Caco-2 (cell line): Measurements from ENCODE around the gene HK1. TPM values are rescaled to one million over a fixed set of nuclear protein-coding genes. Genes with fewer than 3 reads are reported as not detected.

ENCODE experiments used
- BruUV-seq: library from RNA; stranded (reverse); fragments of 400-500 nt; replicated peaks from 2 replicates; lab custom pipeline; 2021; lab: Mats Ljungman, UMichigan
- CTCF ChIA-PET: fragments of 300-600 bp; sonication (Branson Sonifier 250); formaldehyde crosslinking; loops from one replicate; lab custom pipeline; 2022; ENCODE audit warnings: antibody characterized with exemption; lab: Charles Lee
- POLR2A ChIA-PET: fragments of 300-600 bp; sonication (Branson Sonifier 250); formaldehyde crosslinking; loops from one replicate; lab custom pipeline; 2022; ENCODE audit warnings: antibody characterized with exemption; lab: Charles Lee
- DNase-seq, 2 experiments: peaks; one replicate each; pipeline versions ENCODE4 v3.0.0 to v3.0.0-alpha.2; 2020 to 2022
- H3K27me3 ChIP-seq: replicated peaks from 2 replicates; pipeline ENCODE4 v1.6.0; 2011; ENCODE audit warnings: low read length; ENCODE audit not compliant: control insufficient read depth, insufficient read depth
- H3K36me3 ChIP-seq: 2 replicates; pipeline ENCODE4 v1.5.1; 2011; ENCODE audit warnings: low read length; ENCODE audit not compliant: control insufficient read depth, insufficient read depth
- H3K4me1 ChIP-seq: fragments of 250-450 bp; sonication (Bioruptor Pico); 2 replicates; pipeline ENCODE4 v1.5.1; 2020; ENCODE audit warnings: mild to moderate bottlenecking
- H3K4me3 ChIP-seq: 2 replicates; pipeline ENCODE4 v1.5.1; 2011; ENCODE audit warnings: low read depth, mild to moderate bottlenecking, control low read depth, low read length
- H3K9me3 ChIP-seq: fragments of 250-450 bp; sonication (Bioruptor Pico); 2 replicates; pipeline ENCODE4 v1.5.1; 2020; ENCODE audit warnings: mild to moderate bottlenecking, moderate library complexity
- H3K27ac Mint-ChIP-seq: one replicate; pipeline ENCODE4 v1.8.0; 2022; ENCODE audit warnings: mixed read lengths; ENCODE audit not compliant: unreplicated experiment
- H3K27me3 Mint-ChIP-seq: one replicate; pipeline ENCODE4 v1.8.0; 2022; ENCODE audit warnings: mixed read lengths; ENCODE audit not compliant: insufficient read depth, unreplicated experiment
- H3K36me3 Mint-ChIP-seq: one replicate; pipeline ENCODE4 v1.8.0; 2022; ENCODE audit warnings: mild to moderate bottlenecking, mixed read lengths; ENCODE audit not compliant: insufficient read depth, unreplicated experiment
- H3K4me1 Mint-ChIP-seq: one replicate; pipeline ENCODE4 v1.8.0; 2022; ENCODE audit warnings: low read depth, mixed read lengths; ENCODE audit not compliant: unreplicated experiment
- H3K4me3 Mint-ChIP-seq: one replicate; pipeline ENCODE4 v1.8.0; 2022; ENCODE audit warnings: mild to moderate bottlenecking, moderate library complexity, mixed read lengths; ENCODE audit not compliant: unreplicated experiment
- H3K9me3 Mint-ChIP-seq: one replicate; pipeline ENCODE4 v1.8.0; 2022; ENCODE audit warnings: mixed read lengths; ENCODE audit not compliant: unreplicated experiment
- intact Hi-C: fragments of 100-400 bp; cut with micrococcal nuclease; formaldehyde crosslinking; loops from one replicate; pipeline ENCODE4 v1.10.0; 2022; ENCODE audit not compliant: unreplicated experiment
- total RNA-seq: library from RNA; stranded (reverse); gene quantifications from 2 replicates; pipeline ENCODE4 v1.2.3, GENCODE V29; 2022
- TF ChIP-seq, protein P1 (sequence below), 2 experiments: fragments of 200-600 bp in 1 of 2; IDR thresholded peaks; 1 replicate in 1 of 2; 2 replicates in 1 of 2; pipeline versions ENCODE4 v1.5.1 to v1.8.0; 2011 to 2022; ENCODE audit warnings: antibody characterized with exemption in 1 of 2, control low read depth in 1 of 2, inconsistent platforms in 1 of 2, low read depth in 1 of 2, low read length in 1 of 2, mild to moderate bottlenecking in 1 of 2, moderate library complexity in 1 of 2; ENCODE audit not compliant: insufficient read depth in 1 of 2, severe bottlenecking in 1 of 2, unreplicated experiment in 1 of 2

HK1 gene
- total RNA-seq, 1 experiment from 2014 or later, result 35.4 TPM

DNA sequence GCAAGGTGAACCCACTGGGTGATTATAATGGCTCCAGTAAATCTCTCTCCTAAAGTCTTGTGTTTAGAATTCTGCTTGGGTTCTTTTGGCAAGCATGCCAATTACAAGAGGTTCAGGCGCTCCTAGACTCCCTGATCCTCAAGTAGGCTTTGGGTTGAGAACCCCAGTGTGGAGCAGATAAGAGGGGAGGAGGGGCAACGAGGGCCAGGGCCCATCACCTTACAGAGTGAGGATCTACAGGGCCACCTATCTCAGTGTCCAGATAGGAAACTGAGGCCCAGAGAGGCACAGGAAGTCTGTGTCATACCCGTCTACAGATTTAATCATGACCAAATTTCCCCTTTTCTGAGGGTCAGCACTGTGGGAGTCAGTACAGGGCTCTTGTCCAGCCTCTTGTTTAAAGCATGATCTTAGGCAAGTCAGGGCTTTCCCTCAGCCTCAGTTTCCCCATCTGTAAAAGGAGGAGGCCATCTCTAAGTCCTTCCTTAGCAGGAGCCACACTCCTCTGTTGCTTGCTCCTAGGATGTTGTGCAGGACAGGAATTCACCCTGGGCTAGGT is 134.0 kb downstream of the HK1 start:
- intact Hi-C loops, result no loop called here
- Mint-ChIP-seq H3K36me3 (peaks cover 6% of the 10 kb centered on the region), H3K4me1 (peaks cover 15% of the 10 kb centered on the region), H3K27me3 (no peaks in the 10 kb centered on the region), H3K4me3 (no peak overlapping the region), H3K9me3 (no peaks in the 10 kb centered on the region), H3K27ac (no peak overlapping the region)
- no TSS peak for BruUV-seq
- CTCF ChIA-PET, result no interaction called here
- Histone ChIP-seq H3K27me3 (no peaks in the 10 kb centered on the region), H3K9me3 (no peaks in the 10 kb centered on the region), H3K36me3 (no peaks in the 10 kb centered on the region), H3K4me3 (no peak overlapping the region), H3K4me1 (peaks cover 21% of the 10 kb centered on the region)
- POLR2A ChIA-PET, result no interaction called here
- TF ChIP-seq, protein P1, sequence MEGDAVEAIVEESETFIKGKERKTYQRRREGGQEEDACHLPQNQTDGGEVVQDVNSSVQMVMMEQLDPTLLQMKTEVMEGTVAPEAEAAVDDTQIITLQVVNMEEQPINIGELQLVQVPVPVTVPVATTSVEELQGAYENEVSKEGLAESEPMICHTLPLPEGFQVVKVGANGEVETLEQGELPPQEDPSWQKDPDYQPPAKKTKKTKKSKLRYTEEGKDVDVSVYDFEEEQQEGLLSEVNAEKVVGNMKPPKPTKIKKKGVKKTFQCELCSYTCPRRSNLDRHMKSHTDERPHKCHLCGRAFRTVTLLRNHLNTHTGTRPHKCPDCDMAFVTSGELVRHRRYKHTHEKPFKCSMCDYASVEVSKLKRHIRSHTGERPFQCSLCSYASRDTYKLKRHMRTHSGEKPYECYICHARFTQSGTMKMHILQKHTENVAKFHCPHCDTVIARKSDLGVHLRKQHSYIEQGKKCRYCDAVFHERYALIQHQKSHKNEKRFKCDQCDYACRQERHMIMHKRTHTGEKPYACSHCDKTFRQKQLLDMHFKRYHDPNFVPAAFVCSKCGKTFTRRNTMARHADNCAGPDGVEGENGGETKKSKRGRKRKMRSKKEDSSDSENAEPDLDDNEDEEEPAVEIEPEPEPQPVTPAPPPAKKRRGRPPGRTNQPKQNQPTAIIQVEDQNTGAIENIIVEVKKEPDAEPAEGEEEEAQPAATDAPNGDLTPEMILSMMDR (IDR thresholded peaks at IDR 0.05; ENCODE audit: insufficient read depth in 1 of 2, low read depth in 1 of 2, low read length in 1 of 2, severe bottlenecking in 1 of 2, unreplicated experiment in 1 of 2), result no peak
- DNase-seq, result no peak

DNA sequence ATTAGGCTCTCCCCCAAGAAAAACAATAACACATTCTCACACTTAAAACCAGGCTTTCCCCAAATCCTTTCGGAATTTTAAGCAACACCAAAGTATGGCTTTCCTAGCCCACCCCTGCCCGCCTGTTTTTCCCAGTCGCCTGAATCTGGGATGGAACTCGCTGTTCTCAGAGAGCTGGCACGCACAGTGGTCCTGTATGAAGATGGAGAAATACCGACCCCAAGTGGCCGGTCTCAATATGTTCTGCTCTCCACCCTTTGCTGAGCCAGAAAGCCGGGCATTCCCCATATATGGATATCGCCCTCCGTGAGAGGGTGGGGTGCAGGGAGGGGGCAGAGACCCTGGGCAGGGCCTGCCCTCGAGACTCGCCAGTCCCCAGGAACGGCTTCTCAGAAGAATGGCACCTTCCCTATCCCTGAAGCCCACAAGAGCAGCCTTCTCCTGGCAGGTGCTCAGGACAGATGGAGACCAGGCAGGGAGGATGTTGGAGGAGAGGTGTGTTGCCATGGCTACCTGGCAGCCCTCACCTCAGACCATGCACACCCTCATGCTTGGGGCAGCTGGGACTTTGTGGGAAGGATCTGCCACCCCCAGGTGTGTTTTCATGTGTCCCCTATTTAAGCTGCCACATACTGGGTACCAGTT is 135.0 kb downstream of the HK1 start:
- BruUV-seq, result no TSS peak
- Mint-ChIP-seq H3K4me3 (no peak overlapping the region), H3K27ac (no peak overlapping the region), H3K4me1 (peaks cover 20% of the 10 kb centered on the region), H3K36me3 (peaks cover 6% of the 10 kb centered on the region), H3K9me3 (no peaks in the 10 kb centered on the region), H3K27me3 (no peaks in the 10 kb centered on the region)
- POLR2A ChIA-PET, result interaction anchor here (0.6 kb wide), 1 partner anchor 38 kb away, joined by 3 read pairs; no protein-coding TSS in a partner anchor
- no peaks in the 10 kb centered on the region for H3K9me3 ChIP-seq
- no peaks in the 10 kb centered on the region for H3K27me3 ChIP-seq
- peak in 1 of 2 experiments; percentile 69 for DNase-seq
- peaks cover 26% of the 10 kb centered on the region for H3K4me1 ChIP-seq
- H3K4me3 ChIP-seq, result no peak overlapping the region
- intact Hi-C loops, result no loop called here
- CTCF ChIA-PET, result interaction anchor here (0.5 to 1.0 kb wide), 3 partner anchors 148 to 202 kb away, joined by 3 read pairs; no protein-coding TSS in a partner anchor
- TF ChIP-seq, protein P1 (IDR thresholded peaks at IDR 0.05; ENCODE audit: insufficient read depth in 1 of 2, low read depth in 1 of 2, low read length in 1 of 2, severe bottlenecking in 1 of 2, unreplicated experiment in 1 of 2), result peak; percentile 64 to 73
- no peaks in the 10 kb centered on the region for H3K36me3 ChIP-seq

- POLR2A ChIA-PET, result interaction anchor here (0.6 to 0.9 kb wide), 2 partner anchors 12 to 242 kb away, joined by 3 read pairs; no protein-coding TSS in a partner anchor
- no peak overlapping the region for H3K4me3 ChIP-seq
- H3K36me3 ChIP-seq, result no peaks in the 10 kb centered on the region
- H3K27me3 ChIP-seq, result no peaks in the 10 kb centered on the region
- no peak overlapping the region for H3K4me3 Mint-ChIP-seq
- no peaks in the 10 kb centered on the region for H3K36me3 Mint-ChIP-seq
- TF ChIP-seq, protein P1 (IDR thresholded peaks at IDR 0.05; ENCODE audit: insufficient read depth in 1 of 2, low read depth in 1 of 2, low read length in 1 of 2, severe bottlenecking in 1 of 2, unreplicated experiment in 1 of 2), result no peak
- peaks cover 19% of the 10 kb centered on the region for H3K4me1 Mint-ChIP-seq
- H3K27me3 Mint-ChIP-seq, result no peaks in the 10 kb centered on the region
- DNase-seq, result no peak
- H3K9me3 Mint-ChIP-seq, result no peaks in the 10 kb centered on the region
- BruUV-seq, result no TSS peak
- CTCF ChIA-PET, result interaction anchor here (0.6 kb wide), 1 partner anchor 191 kb away, joined by 3 read pairs; no protein-coding TSS in a partner anchor
- H3K9me3 ChIP-seq, result no peaks in the 10 kb centered on the region
- peaks cover 25% of the 10 kb centered on the region for H3K4me1 ChIP-seq
- no peak overlapping the region for H3K27ac Mint-ChIP-seq
- intact Hi-C loops, result no loop called here
Measured at GRCh38 chr10:69414036-69415018, 136.0 kb downstream of the HK1 start.
